ENCODE data around the gene CHST11.

The CHST11 gene

DNA sequence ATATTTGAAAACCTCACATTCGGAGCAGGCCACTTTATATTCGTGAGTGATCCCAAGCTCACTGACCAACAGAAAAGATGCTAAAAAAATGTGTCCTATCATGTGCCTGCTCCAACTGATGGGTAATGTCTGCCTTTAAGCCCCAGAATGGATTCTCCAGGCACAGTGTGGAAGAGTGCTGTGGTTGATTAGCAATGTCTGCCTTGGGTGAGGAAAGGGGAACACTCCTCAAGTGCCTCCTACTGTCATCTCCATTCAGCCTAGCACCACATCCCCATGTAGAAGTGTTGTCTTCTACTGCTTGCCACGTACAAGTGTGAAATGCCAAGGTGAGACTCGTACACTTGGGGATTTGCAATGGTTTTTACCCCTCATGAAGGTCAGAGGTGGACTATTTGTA, 302.0 kb downstream of the CHST11 start:
- no peak for TF ChIP-seq CTCF (IDR thresholded peaks at IDR 0.05; ENCODE audit: borderline replicate concordance, insufficient read depth, low read depth, low read length)
- H3K4me3 ChIP-seq (ENCODE audit: low read depth, low read length), result no peak overlapping the region

DNA sequence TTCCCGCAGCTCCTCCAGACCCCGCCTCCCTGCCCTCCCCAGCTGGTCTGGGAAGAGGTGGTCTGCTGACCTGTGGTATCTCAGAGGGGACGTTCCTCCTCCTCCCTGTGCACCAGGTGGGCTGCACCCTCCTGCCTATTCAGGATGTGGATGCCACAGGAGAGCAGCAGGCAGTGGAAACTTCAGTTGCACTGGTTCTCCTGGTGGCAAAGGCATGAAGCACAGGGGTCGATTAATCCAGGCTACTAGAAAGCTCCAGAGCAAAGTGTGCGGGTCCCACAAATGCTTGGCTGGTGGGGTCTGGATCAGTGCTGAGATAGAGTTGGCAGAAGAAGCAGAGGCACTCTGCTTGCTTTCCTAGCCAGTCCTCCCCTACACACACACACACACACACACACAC, 304.3 kb downstream of the CHST11 start:
- TF ChIP-seq CTCF (IDR thresholded peaks at IDR 0.05; ENCODE audit: borderline replicate concordance, insufficient read depth, low read depth, low read length), result no peak
- no peak overlapping the region for H3K4me3 ChIP-seq (ENCODE audit: low read depth, low read length)

GRCh38 chr12:104761611-104762010, 304.9 kb downstream of the CHST11 start:
- no peak for TF ChIP-seq CTCF (IDR thresholded peaks at IDR 0.05; ENCODE audit: borderline replicate concordance, insufficient read depth, low read depth, low read length)

DNA sequence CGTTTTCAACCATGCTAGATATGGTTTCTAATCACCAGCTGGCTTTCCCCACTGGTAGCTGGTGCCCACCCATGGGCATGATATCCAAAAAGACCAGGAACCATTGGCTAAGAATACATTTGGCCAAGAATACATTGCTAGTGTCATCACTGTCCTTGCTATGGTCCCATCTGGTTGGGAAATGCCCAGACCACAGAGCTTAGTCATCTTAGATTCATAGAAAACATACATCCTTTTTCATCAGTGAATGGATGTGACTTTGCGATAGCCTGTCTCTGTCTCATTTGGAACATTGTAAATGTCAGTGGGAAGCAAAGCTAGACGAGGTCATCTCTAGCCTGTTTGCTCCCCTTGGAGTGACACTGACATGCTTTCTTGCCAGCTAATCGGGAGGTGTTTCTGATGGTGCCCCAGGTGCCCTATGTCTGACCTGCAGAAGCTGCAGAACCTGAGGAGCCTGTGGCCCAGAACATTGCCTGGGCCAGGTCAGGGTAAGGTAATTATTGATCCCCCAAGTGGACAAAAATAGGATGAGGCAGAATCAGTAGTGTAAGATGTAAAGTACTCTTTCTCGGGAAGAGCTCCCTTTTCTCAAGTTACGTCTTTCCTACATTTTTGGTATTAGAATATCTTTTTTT, 306.5 kb downstream of the CHST11 start:
- no peak for TF ChIP-seq CTCF (IDR thresholded peaks at IDR 0.05; ENCODE audit: borderline replicate concordance, insufficient read depth, low read depth, low read length)
- H3K4me3 ChIP-seq (ENCODE audit: low read depth, low read length), result no peak overlapping the region

More at GRCh38 chr12:104761611-104762010, 304.9 kb downstream of the CHST11 start:
- no peak overlapping the region for H3K4me3 ChIP-seq (ENCODE audit: low read depth, low read length)

DNA sequence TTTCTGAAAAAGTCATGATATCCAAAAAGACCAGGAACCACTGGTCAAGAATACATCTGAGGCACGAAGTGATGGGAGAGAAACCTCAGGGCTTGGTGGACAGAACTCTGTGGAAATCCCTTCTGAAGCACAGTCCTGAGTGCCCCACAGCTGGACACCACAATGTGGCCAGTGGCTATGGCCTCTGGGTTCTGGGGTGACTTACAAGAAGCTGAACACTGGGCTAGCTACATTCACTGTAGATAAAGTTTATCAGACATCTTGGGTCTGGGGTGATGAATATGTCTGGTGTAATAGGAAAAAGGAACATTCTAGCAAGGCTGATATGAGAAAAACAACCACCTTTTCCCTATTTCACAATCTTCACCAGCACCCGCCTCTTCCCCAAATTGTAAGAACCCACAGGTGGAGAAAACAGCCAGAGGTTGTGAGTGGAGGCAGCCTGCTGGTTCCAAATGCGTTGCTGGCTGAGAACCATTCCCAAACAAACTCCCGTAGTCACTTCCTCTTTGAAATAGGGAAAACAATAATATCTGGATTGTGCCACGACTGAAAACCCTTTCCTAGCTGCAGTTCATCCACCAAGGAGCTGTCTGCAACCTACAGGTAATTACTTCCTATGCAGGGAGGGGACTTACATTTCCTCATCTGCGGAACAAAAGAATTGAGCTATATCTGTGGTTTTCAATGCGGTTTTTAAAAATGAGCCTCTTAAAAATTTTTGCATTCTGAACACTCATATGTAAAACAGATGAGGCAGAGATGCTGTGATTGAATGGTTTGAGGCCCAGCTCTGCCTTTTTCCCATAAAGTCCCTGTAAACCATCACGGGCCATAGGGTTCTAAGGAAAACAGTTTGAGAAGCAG, 307.7 kb downstream of the CHST11 start:
- no peak overlapping the region for H3K4me3 ChIP-seq (ENCODE audit: low read depth, low read length)
- TF ChIP-seq CTCF (IDR thresholded peaks at IDR 0.05; ENCODE audit: borderline replicate concordance, insufficient read depth, low read depth, low read length), result no peak

DNA sequence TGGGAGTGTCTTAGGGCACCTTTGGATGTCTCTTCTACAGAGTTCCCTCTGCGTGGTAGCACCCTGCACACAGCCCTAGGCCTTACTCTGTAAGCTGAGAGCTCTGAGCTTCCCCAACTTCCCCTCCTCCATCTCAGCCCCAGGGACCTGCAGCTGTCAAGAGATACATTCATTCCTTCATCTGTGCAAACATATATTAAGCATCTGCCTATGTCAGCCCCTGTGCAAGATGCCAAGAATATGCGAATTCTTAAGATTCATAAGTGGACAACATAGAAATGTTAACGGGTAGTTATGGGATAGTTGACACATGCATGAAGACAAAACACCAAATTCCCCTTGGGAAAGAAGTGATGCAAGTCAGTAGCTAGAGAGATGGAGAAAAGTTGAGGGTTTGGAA, 310.5 kb downstream of the CHST11 start:
- no peak overlapping the region for H3K4me3 ChIP-seq (ENCODE audit: low read depth, low read length)
- no peak for TF ChIP-seq CTCF (IDR thresholded peaks at IDR 0.05; ENCODE audit: borderline replicate concordance, insufficient read depth, low read depth, low read length)

- H3K4me3 ChIP-seq (ENCODE audit: low read depth, low read length), result no peak overlapping the region
- TF ChIP-seq CTCF (IDR thresholded peaks at IDR 0.05; ENCODE audit: borderline replicate concordance, insufficient read depth, low read depth, low read length), result no peak
Observed at GRCh38 chr12:104768033-104768432, 311.3 kb downstream of the CHST11 start.
